ENCODE results near the gene CKAP5.

CKAP5 gene

DNA sequence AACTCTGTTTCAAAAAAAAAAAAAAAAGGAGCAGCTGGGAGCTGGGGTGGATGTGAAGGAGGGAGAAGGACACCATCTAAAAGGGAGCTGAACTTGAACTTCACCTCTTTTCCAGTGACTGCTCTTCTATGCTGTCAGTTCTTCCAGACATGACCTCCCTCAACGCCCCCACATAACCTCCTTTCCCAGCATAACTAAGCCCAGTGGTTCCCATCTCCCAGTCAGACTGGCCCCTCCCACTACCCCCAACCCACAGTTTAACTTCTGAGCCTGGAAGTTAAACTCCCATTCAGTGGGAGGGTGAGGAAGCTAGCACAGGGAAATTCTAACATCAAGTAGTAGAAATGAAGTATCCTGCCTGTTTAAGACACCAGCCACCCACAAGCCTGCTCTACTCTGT lies 147.5 kb downstream of the CKAP5 start:
- TF ChIP-seq GATA1 (IDR thresholded peaks at IDR 0.05; ENCODE audit: low read depth, low read length) (no peak), POLR2A (IDR thresholded peaks at IDR 0.05; ENCODE audit: low read length) (no peak)
- no peak for DNase-seq

DNA sequence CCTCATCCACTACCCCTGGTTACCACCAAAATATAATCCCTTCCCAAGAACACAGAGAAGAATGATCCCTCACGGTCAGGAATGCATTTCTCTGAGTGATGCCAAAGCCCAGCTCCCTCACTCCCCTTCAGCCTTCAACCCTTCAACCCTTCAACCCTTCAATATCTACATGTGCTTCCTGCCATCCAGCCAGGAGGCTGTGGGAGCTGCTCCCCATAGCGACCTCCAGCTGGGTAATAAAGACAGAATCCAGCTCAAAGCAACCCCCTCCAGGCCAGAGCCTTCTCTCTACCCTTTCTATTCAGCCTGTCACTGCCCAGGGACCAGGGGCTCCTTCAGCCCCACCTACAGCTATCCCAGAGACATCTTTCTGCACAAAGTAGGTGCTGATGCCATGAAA lies 148.4 kb downstream of the CKAP5 start:
- TF ChIP-seq GATA1 (IDR thresholded peaks at IDR 0.05; ENCODE audit: low read depth, low read length), result no peak
- TF ChIP-seq POLR2A (IDR thresholded peaks at IDR 0.05; ENCODE audit: low read length), result no peak
- DNase-seq, result no peak

DNA sequence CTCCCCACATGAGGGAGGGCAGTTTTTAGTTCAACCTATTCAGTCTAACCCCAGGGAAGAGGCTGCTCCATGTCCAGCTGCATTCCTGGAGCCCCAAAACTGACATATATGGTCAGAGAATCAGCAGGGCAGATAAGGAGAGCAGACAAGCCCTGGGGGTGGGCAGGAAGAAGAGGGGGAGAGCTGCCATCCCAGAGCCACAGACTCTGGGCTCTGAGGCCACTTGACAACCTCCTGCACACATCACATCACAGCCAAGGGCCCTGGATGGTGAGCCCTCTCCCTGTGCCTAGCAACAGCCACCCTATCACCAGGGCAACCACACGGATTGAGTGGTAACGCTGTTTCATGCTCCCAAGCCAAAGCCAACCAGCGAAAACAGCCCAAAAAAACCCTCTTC lies 148.8 kb downstream of the CKAP5 start:
- TF ChIP-seq POLR2A (IDR thresholded peaks at IDR 0.05; ENCODE audit: low read length), result no peak
- no peak for TF ChIP-seq GATA1 (IDR thresholded peaks at IDR 0.05; ENCODE audit: low read depth, low read length)
- DNase-seq, result no peak

DNA sequence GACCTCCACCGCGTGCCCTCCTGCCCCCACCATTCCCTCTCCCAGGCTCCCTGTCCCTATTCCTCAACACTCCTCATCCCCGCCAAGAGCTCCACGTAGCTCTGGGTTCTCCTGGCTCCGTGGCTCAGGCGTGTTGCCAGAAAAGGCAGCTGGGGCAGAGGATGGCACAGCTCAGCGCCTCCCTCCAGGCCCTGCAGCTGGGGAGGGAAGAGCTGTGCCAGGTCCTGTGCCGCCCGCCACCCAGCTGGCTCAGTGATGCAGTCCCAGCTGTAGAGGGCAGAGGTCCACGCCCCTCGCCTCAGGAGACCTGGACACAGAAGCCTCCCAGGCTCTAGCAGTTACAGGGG lies 149.9 kb downstream of the CKAP5 start:
- no peak for TF ChIP-seq POLR2A (IDR thresholded peaks at IDR 0.05; ENCODE audit: low read length)
- no peak for TF ChIP-seq GATA1 (IDR thresholded peaks at IDR 0.05; ENCODE audit: low read depth, low read length)
- no peak for DNase-seq

DNA sequence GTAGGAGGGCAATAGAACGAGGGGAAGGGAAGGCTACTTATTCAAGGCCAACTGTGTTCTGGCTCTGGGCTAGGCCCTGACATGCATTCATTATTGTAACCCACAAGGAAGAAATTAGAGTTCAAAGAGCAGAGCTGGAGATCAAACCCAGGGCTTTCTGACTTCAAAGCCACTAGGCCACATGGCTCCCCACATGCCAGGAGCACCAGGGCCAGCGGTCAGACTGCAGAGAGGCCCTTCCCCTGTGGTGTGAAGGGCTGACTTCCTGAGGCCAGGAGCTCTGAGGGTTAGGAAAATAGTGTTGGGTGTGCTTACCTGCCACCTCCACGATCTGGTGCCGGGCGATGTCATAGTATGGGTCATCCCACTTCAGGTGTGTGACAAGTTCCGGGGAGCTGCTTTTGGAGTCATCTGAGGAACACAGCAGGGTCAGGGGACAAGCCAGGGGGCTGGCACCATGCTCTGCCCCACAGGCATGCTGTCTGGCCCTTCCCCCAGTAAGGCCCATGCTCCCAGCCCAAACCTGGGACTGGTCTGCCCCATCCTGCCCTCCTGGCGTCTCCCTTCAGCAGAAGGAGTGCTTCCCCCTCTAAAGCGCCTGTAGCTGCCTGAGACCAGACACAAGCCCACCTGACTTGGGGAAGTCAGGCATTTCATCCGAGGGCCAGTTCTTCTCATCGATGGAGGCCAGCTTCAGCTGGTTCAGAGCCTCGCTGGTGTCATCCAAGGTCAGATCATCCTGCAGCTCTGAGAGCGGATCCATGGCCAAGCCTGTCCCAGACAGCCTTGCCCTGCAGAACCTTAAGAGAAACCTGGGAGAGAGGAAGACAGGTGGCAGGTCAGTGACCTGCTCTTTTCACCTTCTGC lies 150.5 kb downstream of the CKAP5 start:
- no peak for DNase-seq
- no peak for TF ChIP-seq GATA1 (IDR thresholded peaks at IDR 0.05; ENCODE audit: low read depth, low read length)
- TF ChIP-seq POLR2A (IDR thresholded peaks at IDR 0.05; ENCODE audit: low read length), result no peak

DNA sequence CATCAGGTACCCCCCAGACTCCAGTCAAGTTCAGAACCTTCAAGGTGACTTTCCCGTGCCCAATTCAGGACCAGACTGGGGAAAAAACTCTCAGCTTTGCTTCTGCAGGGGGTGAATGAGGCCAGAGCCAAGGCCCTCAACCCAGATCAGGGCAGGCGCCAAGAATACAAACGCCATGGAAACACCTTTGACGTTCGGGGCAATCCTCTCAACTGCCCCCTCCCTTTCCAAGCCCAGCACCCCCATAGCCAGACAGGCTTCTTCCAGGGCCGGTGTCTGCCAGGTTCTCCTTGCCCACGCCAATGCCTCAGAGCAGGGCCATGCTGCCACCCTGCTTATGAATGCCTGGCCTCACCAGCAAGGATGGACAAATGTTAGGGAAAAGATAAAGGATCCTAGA lies 151.5 kb downstream of the CKAP5 start:
- TF ChIP-seq POLR2A (IDR thresholded peaks at IDR 0.05; ENCODE audit: low read length) (no peak), GATA1 (IDR thresholded peaks at IDR 0.05; ENCODE audit: low read depth, low read length) (no peak)
- DNase-seq, result no peak

DNA sequence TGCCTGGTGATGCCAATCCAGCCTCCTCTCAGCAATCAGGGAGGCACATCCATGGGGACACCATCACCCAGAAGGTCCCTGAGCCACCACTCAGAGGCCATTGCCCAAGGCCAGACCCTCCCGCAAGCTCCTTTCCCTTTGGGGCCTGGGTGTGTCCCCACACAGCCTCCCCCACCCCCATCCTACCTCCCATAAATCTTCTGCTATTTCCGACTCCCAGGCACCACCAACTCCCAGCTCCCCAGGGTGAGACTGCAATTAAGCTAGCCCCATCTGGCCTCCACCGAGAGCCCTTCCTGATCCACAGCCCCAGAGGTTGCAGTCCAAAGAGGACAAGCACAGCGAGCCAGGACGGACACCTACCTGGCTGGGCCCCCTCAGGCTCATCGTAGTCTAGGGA lies 152.0 kb downstream of the CKAP5 start:
- TF ChIP-seq POLR2A (IDR thresholded peaks at IDR 0.05; ENCODE audit: low read length), result no peak
- TF ChIP-seq GATA1 (IDR thresholded peaks at IDR 0.05; ENCODE audit: low read depth, low read length), result no peak
- no peak for DNase-seq

DNA sequence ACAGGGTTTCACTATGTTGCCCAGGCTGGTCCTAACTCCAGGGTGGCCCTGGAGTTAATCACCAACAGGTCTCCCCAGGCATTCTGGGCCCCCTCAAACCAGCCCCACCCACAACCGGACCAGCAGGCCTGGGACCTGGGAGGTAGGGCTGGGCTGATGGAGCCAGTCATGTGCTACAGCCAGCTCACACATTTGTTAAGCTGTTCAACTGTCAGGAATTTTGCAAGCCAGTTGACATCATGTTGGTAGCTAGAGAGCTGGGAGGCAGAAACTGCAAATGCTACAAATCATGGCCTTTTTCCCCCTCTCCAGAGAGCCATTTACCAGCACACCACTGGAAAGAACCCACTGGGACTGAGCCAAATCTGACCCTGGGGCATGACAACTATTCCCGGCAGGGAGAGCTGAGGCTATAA lies 152.5 kb downstream of the CKAP5 start:
- no peak for DNase-seq

More for the DNA sequence above, 152.5 kb downstream of the CKAP5 start:
- no peak for TF ChIP-seq GATA1 (IDR thresholded peaks at IDR 0.05; ENCODE audit: low read depth, low read length)

All from erythroblast (primary cell).